Raji (cell line): ENCODE measurements around the gene GABRA5.

Source experiments
- POLR2A ChIP-seq: IDR thresholded peaks from 2 replicates; pipeline ENCODE4 v1.6.1; 2011; ENCODE audit warnings: low read depth, low read length, control low read depth; ENCODE audit not compliant: insufficient read depth

The GABRA5 gene

GRCh38 chr15:26939398-26939797, 72.5 kb downstream of the GABRA5 start:
- TF ChIP-seq POLR2A, result no peak

- TF ChIP-seq POLR2A, result no peak
Observed at GRCh38 chr15:26941489-26941888, 74.6 kb downstream of the GABRA5 start.

GRCh38 chr15:26943866-26944265, 77.0 kb downstream of the GABRA5 start:
- TF ChIP-seq POLR2A, result no peak

- no peak for TF ChIP-seq POLR2A
Observed at GRCh38 chr15:26945046-26945445, 78.2 kb downstream of the GABRA5 start.

GRCh38 chr15:26950001-26950400, 83.1 kb downstream of the GABRA5 start:
- TF ChIP-seq POLR2A, result no peak

GRCh38 chr15:26954403-26954802, 87.5 kb downstream of the GABRA5 start:
- no peak for TF ChIP-seq POLR2A

GRCh38 chr15:26967719-26968269, 100.9 kb downstream of the GABRA5 start:
- no peak for TF ChIP-seq POLR2A

- no peak for TF ChIP-seq POLR2A
Observed at GRCh38 chr15:26968806-26969205, 101.9 kb downstream of the GABRA5 start.

- no peak for TF ChIP-seq POLR2A
Observed at GRCh38 chr15:26970712-26971210, 103.9 kb downstream of the GABRA5 start, which contains the start of gene GABRG3. TSS of gene GABRG3 (plus strand) at chr15:26971181.

GRCh38 chr15:26971271-26972018, 104.6 kb downstream of the GABRA5 start:
- TF ChIP-seq POLR2A, result no peak

- TF ChIP-seq POLR2A, result no peak
Observed at GRCh38 chr15:26972636-26973035, 105.8 kb downstream of the GABRA5 start.

GRCh38 chr15:26974120-26974780, 107.4 kb downstream of the GABRA5 start:
- no peak for TF ChIP-seq POLR2A

GRCh38 chr15:26981492-26981891, 114.6 kb downstream of the GABRA5 start:
- TF ChIP-seq POLR2A, result no peak

GRCh38 chr15:26983822-26984221, 117.0 kb downstream of the GABRA5 start:
- no peak for TF ChIP-seq POLR2A

- TF ChIP-seq POLR2A, result no peak
Observed at GRCh38 chr15:26985050-26985449, 118.2 kb downstream of the GABRA5 start.

- no peak for TF ChIP-seq POLR2A
Observed at GRCh38 chr15:26996250-26996649, 129.4 kb downstream of the GABRA5 start.
